Fibroblast of lung (primary cell): Measurements from ENCODE around the gene WDR90.

ENCODE experiments used
- CTCF ChIP-seq, 2 donors: IDR thresholded peaks in 1 of 2; conservative IDR thresholded peaks in 1 of 2; 1 replicate in 1 of 2; 2 replicates in 1 of 2; pipeline ENCODE4 v1.5.1; 2011 to 2012; ENCODE audit warnings: low read length in 2 of 2, control low read depth in 1 of 2, inconsistent platforms in 1 of 2, low read depth in 1 of 2, mild to moderate bottlenecking in 1 of 2
- EZH2 ChIP-seq: IDR thresholded peaks from 2 replicates; pipeline ENCODE4 v1.5.1; 2012; ENCODE audit warnings: low read length, control low read depth, mild to moderate bottlenecking; ENCODE audit errors: missing control alignments

DNA sequence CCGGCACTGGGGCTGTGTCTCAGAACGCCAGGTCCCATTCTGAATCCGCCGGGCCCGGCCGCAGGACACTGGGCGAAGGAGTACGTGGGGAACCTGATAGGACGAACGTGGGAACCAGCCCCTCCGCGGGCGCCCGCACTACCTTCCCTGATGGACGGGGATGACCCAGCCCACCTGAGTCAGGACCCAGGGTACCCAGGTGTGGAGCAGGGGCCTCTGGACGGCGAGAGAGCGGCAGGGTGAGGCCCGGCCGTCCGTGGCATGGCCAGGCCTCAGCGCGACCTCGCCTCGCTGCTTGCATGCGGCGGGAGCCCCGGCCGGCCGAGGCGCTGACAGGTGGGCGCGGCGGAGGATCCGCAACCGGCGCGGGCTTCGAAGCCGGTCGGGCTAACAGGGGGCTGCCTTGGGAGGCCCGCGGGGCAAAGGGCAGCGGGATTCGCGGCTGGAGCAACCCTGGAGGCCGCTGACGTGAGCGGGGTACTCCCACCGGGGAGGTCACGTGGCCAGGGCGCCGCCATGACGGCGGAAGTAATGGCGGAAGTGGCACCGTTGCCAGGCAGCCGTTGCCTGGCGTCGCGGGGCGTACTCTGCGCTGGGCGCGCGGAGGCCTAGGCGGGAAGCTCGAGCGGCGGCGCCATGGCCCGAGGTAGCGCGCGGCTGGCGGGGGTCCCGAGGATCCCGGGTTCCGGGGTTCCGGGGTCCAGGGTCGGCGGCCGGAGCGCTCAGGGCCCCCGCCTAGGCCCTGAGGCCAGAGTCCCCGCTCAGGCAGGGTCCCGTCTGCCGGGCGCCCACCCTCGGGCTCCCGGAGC lies at the start of gene WDR90:
- TF ChIP-seq CTCF (conservative IDR thresholded peaks at IDR 0.05 in 1 of 2, IDR thresholded peaks at IDR 0.05 in 1 of 2; ENCODE audit: low read depth in 1 of 2, low read length in 2 of 2) (no peak), EZH2 (no peak)
